OCI-LY1 (cell line): ENCODE data around the gene NDUFS1.

ENCODE experiments used
- H2AFZ ChIP-seq: fragments of 200-600 bp; sonication (generic), shearing (Covaris generic); 2 replicates; pipeline ENCODE4 v1.6.0; 2014; ENCODE audit warnings: antibody characterized with exemption, mild to moderate bottlenecking, low read length
- H3F3A ChIP-seq: fragments of 200-600 bp; sonication (generic), shearing (Covaris generic); 2 replicates; pipeline ENCODE4 v1.6.0; 2014; ENCODE audit warnings: mild to moderate bottlenecking, antibody characterized with exemption, low read length, moderate library complexity; ENCODE audit not compliant: insufficient read depth
- H3K27ac ChIP-seq: fragments of 200-600 bp; sonication (generic); 2 replicates; pipeline ENCODE4 v1.5.1; 2014; ENCODE audit warnings: low read length, mixed run types, mild to moderate bottlenecking, low read depth; ENCODE audit not compliant: poor library complexity, severe bottlenecking
- H3K27me3 ChIP-seq: fragments of 200-600 bp; sonication (generic); 2 replicates; pipeline ENCODE4 v1.6.0; 2014; ENCODE audit warnings: antibody characterized with exemption, mild to moderate bottlenecking, low read length, moderate library complexity; ENCODE audit not compliant: insufficient read depth
- H3K36me3 ChIP-seq: fragments of 200-600 bp; sonication (generic); 2 replicates; pipeline ENCODE4 v1.6.1; 2014; ENCODE audit warnings: mild to moderate bottlenecking, antibody characterized with exemption, low read length, moderate library complexity, mixed read lengths; ENCODE audit not compliant: insufficient read depth
- H3K4me1 ChIP-seq: fragments of 200-600 bp; sonication (generic); 2 replicates; pipeline ENCODE4 v1.5.1; 2014; ENCODE audit warnings: mild to moderate bottlenecking, low read length, moderate library complexity; ENCODE audit not compliant: insufficient read depth, severe bottlenecking
- H3K4me2 ChIP-seq: fragments of 200-600 bp; sonication (generic), shearing (Covaris generic); 2 replicates; pipeline ENCODE4 v1.6.1; 2014; ENCODE audit warnings: low read length
- H3K4me3 ChIP-seq: fragments of 200-600 bp; sonication (generic); 2 replicates; pipeline ENCODE4 v1.5.1; 2014; ENCODE audit warnings: low read length, low read depth, mild to moderate bottlenecking, mixed read lengths; ENCODE audit not compliant: poor library complexity, severe bottlenecking
- H3K79me2 ChIP-seq: fragments of 200-600 bp; shearing (Covaris generic); 2 replicates; pipeline ENCODE4 v1.6.1; 2016; ENCODE audit warnings: mixed run types, low read length, mixed read lengths; ENCODE audit not compliant: insufficient read depth
- H3K9ac ChIP-seq: fragments of 200-600 bp; sonication (generic), shearing (Covaris generic); 2 replicates; pipeline ENCODE4 v1.6.1; 2014; ENCODE audit warnings: mild to moderate bottlenecking, low read length, mixed read lengths
- H3K9me2 ChIP-seq: fragments of 200-600 bp; sonication (generic), shearing (Covaris generic); 2 replicates; pipeline ENCODE4 v1.6.1; 2014; ENCODE audit warnings: low read depth, mild to moderate bottlenecking, low read length, mixed read lengths
- H3K9me3 ChIP-seq: fragments of 200-600 bp; shearing (Covaris generic); 2 replicates; pipeline ENCODE4 v1.6.1; 2014; ENCODE audit warnings: low read length, mixed read lengths
- H4K20me1 ChIP-seq: fragments of 200-600 bp; sonication (generic), shearing (Covaris generic); 2 replicates; pipeline ENCODE4 v1.6.0; 2016; ENCODE audit warnings: mild to moderate bottlenecking, low read length; ENCODE audit not compliant: insufficient read depth
- EZH2 ChIP-seq: fragments of 200-600 bp; sonication (generic), shearing (Covaris generic); IDR thresholded peaks from 2 replicates; pipeline ENCODE4 v1.8.0; 2017; ENCODE audit warnings: borderline replicate concordance, mixed run types, mild to moderate bottlenecking, antibody characterized with exemption, low read length, moderate library complexity, mixed read lengths
- TF ChIP-seq, protein P1 (sequence below): fragments of 200-600 bp; sonication (generic), shearing (Covaris generic); IDR thresholded peaks from 2 replicates; pipeline ENCODE4 v1.5.1; 2017; ENCODE audit warnings: mild to moderate bottlenecking, antibody characterized with exemption, low read length, moderate library complexity, mixed read lengths

Gene NDUFS1

DNA sequence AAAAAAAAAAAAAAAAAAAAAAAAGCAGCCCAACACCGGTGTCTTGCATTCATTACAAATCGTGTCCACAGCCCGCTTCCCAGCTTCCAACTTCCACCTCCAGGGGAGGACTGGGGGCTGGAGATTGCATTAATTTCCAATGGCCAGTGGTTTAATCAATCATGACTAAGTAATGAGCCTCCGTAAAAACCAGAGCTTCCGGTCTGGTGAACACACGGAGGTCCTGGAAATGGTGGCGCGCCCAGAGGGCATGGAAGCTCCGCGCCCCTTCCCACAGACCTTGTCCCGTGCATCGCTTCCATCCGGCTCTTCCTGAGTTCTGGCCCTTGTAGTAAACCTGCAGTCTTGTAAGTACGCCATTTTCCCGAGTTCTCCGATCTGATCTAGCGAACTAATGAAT is 44.1 kb upstream of the NDUFS1 start:
- H2AFZ ChIP-seq = no peak overlapping the region
- no peaks in the 10 kb centered on the region for H4K20me1 ChIP-seq
- no peak overlapping the region for H3K27ac ChIP-seq
- TF ChIP-seq, protein P1, sequence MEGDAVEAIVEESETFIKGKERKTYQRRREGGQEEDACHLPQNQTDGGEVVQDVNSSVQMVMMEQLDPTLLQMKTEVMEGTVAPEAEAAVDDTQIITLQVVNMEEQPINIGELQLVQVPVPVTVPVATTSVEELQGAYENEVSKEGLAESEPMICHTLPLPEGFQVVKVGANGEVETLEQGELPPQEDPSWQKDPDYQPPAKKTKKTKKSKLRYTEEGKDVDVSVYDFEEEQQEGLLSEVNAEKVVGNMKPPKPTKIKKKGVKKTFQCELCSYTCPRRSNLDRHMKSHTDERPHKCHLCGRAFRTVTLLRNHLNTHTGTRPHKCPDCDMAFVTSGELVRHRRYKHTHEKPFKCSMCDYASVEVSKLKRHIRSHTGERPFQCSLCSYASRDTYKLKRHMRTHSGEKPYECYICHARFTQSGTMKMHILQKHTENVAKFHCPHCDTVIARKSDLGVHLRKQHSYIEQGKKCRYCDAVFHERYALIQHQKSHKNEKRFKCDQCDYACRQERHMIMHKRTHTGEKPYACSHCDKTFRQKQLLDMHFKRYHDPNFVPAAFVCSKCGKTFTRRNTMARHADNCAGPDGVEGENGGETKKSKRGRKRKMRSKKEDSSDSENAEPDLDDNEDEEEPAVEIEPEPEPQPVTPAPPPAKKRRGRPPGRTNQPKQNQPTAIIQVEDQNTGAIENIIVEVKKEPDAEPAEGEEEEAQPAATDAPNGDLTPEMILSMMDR = no peak
- no peak for TF ChIP-seq EZH2
- H3K4me1 ChIP-seq = no peaks in the 10 kb centered on the region
- no peaks in the 10 kb centered on the region for H3K9me3 ChIP-seq
- H3K4me2 ChIP-seq = no peak overlapping the region
- H3K9me2 ChIP-seq = no peaks in the 10 kb centered on the region
- H3F3A ChIP-seq = no peaks in the 10 kb centered on the region
- no peak overlapping the region for H3K9ac ChIP-seq
- no peaks in the 10 kb centered on the region for H3K36me3 ChIP-seq
- H3K79me2 ChIP-seq = no peaks in the 10 kb centered on the region
- no peak overlapping the region for H3K4me3 ChIP-seq
- H3K27me3 ChIP-seq = no peaks in the 10 kb centered on the region

DNA sequence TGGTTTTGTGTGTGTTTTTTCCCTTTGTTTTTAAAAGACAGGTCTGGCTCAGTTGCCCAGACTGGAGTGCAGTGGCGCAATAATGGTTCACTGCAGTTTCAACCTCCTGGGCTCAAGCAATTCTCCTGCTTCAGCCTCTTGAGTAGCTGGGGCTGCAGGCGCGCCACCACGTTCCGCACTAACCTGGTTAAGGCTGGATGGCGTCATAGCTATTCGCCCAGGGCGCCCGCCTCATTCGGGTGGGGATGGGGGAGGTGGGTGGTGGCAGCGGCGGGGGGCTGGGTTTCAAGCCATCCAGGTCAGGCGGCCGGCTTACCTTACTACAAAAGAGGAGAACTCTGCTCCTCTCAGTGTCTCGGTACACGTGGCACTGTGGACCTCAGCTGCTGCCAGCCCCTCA is 43.2 kb upstream of the NDUFS1 start:
- H3K9me2 ChIP-seq = no peaks in the 10 kb centered on the region
- TF ChIP-seq EZH2 = no peak
- TF ChIP-seq, protein P1 = no peak
- H4K20me1 ChIP-seq = no peaks in the 10 kb centered on the region
- H3K9me3 ChIP-seq = no peaks in the 10 kb centered on the region
- no peak overlapping the region for H3K4me2 ChIP-seq
- no peaks in the 10 kb centered on the region for H3K36me3 ChIP-seq
- no peak overlapping the region for H2AFZ ChIP-seq
- no peaks in the 10 kb centered on the region for H3K4me1 ChIP-seq
- H3K79me2 ChIP-seq = no peaks in the 10 kb centered on the region
- no peak overlapping the region for H3K27ac ChIP-seq
- no peak overlapping the region for H3K4me3 ChIP-seq
- H3K9ac ChIP-seq = no peak overlapping the region
- H3F3A ChIP-seq = no peaks in the 10 kb centered on the region
- H3K27me3 ChIP-seq = no peaks in the 10 kb centered on the region

DNA sequence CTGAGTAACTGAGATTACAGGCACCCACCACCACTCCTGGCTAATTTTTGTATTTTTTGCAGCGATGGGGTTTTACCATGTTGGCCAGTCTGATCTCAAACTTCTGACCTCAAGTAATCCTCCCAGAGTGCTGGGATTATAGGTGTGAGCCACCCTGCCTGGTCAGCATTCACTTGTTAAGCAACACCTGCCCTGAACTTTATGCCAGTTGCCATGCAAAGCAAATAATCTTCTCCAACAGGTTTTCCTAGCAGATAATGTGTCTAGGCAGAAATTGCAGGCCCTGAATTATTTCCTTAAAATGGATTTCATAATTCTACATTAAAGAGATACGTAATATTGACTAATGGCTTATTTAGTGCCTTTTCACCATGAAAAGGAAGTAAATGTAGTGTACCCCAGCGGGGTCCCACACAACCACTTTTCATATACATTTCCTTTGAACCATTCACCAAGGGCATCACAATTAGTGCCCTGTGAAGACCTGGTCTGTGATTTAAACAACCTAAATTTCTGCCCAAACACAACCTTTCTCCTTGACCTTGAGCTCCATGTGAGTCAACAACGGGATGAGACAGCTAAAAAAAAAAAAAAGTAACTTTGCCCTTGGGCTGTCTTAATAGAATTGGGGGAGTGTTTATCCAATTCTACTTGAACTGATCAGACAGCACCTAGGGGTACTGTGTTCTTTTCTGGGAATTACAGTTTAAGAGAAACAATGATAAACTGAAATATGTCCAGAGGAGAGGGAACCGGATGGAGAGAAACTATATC is 42.0 kb upstream of the NDUFS1 start:
- H3K27me3 ChIP-seq = no peaks in the 10 kb centered on the region
- TF ChIP-seq, protein P1 = no peak
- TF ChIP-seq EZH2 = no peak
- H3K9me2 ChIP-seq = no peaks in the 10 kb centered on the region
- H3K27ac ChIP-seq = no peak overlapping the region
- no peak overlapping the region for H3K9ac ChIP-seq
- no peaks in the 10 kb centered on the region for H3F3A ChIP-seq
- no peaks in the 10 kb centered on the region for H3K4me1 ChIP-seq
- no peak overlapping the region for H2AFZ ChIP-seq
- H4K20me1 ChIP-seq = no peaks in the 10 kb centered on the region
- no peak overlapping the region for H3K4me2 ChIP-seq
- H3K79me2 ChIP-seq = no peaks in the 10 kb centered on the region
- H3K9me3 ChIP-seq = no peaks in the 10 kb centered on the region
- H3K36me3 ChIP-seq = no peaks in the 10 kb centered on the region
- H3K4me3 ChIP-seq = no peak overlapping the region
